ENCODE data around the gene CHERP.

- no peak for TF ChIP-seq CTCF (IDR thresholded peaks at IDR 0.05)
- no peak for TF ChIP-seq NPAS2 (CRISPR knock-in tag; IDR thresholded peaks at IDR 0.05; ENCODE audit: borderline replicate concordance)
- TF ChIP-seq JUN (IDR thresholded peaks at IDR 0.05): no peak
- no peak for TF ChIP-seq MAZ (IDR thresholded peaks at IDR 0.05; ENCODE audit: borderline replicate concordance, low read depth, low read length)
Observed at GRCh38 chr19:16537111-16537510, 5.1 kb downstream of the CHERP start.
